Gastroesophageal sphincter (tissue), 3 donors: ENCODE results near the gene MIF4GD.

Experiments
- EP300 ChIP-seq: sonication (generic); formaldehyde crosslinking; IDR thresholded peaks from one replicate; pipeline ENCODE4 v1.6.1; 2017; ENCODE audit warnings: antibody characterized with exemption, mild to moderate bottlenecking
- POLR2AphosphoS5 ChIP-seq: sonication (generic); formaldehyde crosslinking; IDR thresholded peaks from one replicate; pipeline ENCODE4 v1.6.1; 2017; ENCODE audit warnings: antibody characterized with exemption
- TF ChIP-seq, protein P1 (sequence below), 4 experiments: fragments of 200-600 bp in 2 of 4; fragments of 450-650 bp in 2 of 4; sonication (generic) in 1 of 4; IDR thresholded peaks; one replicate each; pipeline ENCODE4 v1.5.1; 2017 to 2019; ENCODE audit warnings: antibody characterized with exemption in 4 of 4, mild to moderate bottlenecking in 2 of 4, moderate library complexity in 2 of 4

DNA sequence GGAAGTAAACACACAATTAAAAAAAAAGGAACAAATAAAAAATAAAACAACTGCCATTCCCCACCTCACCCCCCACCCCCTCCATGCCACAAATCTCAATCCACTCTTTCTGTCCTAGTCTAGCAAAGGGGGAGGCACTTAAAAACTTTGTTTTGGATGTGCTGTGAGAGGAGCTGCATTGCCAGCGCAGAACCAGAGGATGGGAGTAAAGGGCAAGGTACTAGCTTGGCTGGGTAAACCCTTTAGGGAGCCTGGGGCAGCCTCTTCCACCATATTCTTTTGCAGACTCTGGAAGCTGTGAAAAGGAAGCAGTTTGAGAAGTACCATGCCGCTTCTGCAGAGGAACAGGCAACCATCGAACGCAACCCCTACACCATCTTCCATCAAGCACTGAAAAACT is 8.0 kb downstream of the MIF4GD start:
- TF ChIP-seq, protein P1, sequence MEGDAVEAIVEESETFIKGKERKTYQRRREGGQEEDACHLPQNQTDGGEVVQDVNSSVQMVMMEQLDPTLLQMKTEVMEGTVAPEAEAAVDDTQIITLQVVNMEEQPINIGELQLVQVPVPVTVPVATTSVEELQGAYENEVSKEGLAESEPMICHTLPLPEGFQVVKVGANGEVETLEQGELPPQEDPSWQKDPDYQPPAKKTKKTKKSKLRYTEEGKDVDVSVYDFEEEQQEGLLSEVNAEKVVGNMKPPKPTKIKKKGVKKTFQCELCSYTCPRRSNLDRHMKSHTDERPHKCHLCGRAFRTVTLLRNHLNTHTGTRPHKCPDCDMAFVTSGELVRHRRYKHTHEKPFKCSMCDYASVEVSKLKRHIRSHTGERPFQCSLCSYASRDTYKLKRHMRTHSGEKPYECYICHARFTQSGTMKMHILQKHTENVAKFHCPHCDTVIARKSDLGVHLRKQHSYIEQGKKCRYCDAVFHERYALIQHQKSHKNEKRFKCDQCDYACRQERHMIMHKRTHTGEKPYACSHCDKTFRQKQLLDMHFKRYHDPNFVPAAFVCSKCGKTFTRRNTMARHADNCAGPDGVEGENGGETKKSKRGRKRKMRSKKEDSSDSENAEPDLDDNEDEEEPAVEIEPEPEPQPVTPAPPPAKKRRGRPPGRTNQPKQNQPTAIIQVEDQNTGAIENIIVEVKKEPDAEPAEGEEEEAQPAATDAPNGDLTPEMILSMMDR (IDR thresholded peaks at IDR 0.05) = no peak
- TF ChIP-seq POLR2AphosphoS5 = no peak
- TF ChIP-seq EP300 = no peak
